GM19043 (cell line): Measurements from ENCODE around the gene MLH3.

Experiments used
- ATAC-seq: cut with Tn5 transposase; IDR thresholded peaks from one replicate; pipeline ENCODE4 v1.9.1; 2021; ENCODE audit warnings: low read depth; ENCODE audit not compliant: unreplicated experiment

Gene MLH3

DNA sequence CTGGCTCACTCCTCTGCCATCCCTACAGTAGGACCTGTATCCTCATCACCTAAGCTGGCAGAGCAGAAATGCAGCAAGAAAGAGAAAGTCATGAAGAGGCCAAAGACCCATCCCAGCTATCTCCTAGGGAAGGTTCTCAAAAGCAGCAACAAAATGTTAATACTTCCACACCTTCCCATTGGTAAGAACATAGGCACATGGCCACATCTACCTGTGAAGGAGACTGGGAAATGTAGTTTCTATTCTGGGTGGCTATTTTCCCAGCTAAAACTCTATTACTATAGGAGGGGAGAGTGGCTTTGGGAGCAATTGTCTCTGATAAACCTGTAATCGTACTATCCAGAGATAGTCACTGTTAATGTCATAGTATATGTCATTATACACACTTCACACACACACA lies 62.3 kb downstream of the MLH3 start:
- no peak for ATAC-seq

DNA sequence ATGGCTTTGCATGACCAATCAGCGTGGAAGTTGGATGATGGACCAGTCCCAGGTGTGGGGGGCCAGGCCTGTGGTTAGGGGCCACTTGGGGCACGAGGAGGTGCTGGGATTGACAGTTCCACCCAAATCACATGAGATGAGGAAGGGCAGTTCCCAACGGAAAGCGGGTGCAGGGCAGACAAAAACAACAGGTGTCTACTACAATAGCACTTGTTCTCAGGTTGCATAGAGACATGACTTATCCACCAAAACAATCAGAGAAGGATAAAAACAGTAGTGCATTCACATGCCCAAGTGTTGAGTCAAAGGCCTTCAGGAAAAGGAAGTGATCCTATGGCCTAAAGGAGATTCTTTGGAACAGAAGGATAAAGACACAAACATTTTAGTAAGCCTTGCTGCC lies 63.1 kb downstream of the MLH3 start:
- no peak for ATAC-seq

- ATAC-seq, result no peak
These were observed 65.5 kb downstream of the MLH3 start for GRCh38 chr14:74985806-74986205.

DNA sequence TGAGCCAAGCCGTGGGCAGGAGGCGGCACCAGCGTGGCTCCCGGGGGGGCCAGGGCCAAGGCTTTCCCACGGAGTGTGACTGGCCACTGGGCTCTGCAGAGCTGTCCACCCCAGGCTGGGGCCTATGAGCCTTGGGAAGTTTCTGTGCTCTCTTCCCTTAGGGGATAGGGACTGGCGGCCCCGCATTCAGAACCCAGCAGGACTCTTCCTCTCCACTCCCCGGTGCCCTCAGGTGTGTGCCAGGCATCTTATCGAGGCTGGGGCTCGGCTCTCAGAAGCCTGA lies 66.3 kb downstream of the MLH3 start:
- no peak for ATAC-seq

- no peak for ATAC-seq
These were observed 66.8 kb downstream of the MLH3 start for GRCh38 chr14:74984236-74985027.

DNA sequence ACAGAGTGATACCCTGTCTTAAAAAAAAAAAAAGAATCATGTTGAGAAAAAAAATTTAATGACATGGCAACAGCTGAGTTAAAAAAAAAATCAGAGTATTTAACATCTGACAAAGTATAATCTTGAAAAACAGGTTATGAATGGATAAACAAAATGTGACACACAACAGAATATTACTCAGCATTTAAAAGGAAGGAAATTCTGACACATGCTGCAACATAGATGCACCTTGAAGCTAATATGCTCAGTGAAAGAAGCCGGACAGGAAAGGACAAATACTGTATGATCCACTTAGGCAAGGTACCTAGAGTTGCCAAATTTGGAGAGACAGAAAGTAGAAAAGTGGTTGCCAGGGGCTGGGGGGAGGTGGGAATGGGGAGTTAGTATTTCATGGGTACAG lies 67.9 kb downstream of the MLH3 start:
- no peak for ATAC-seq

- no peak for ATAC-seq
These were observed 68.6 kb downstream of the MLH3 start for GRCh38 chr14:74982661-74983060.

- no peak for ATAC-seq
These were observed 69.4 kb downstream of the MLH3 start for GRCh38 chr14:74981833-74982232.

DNA sequence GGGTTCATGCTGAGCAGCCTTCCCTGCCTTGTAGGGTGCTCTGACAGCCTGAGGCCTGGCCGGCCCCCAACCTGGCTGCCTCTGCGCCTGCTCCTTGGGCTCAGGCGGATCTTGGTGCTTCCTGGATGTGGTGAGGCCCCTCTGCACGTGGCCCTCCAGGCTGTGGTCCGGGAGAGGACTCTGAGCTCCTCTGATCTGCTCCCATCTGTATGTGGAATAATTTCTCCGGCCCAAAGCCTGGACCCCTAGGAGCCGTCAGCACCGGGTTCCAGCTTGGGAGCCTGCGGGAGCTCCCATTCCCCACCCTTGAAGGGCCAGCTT lies 69.8 kb downstream of the MLH3 start:
- ATAC-seq, result no peak

- no peak for ATAC-seq
These were observed 70.4 kb downstream of the MLH3 start for GRCh38 chr14:74980731-74981461.

DNA sequence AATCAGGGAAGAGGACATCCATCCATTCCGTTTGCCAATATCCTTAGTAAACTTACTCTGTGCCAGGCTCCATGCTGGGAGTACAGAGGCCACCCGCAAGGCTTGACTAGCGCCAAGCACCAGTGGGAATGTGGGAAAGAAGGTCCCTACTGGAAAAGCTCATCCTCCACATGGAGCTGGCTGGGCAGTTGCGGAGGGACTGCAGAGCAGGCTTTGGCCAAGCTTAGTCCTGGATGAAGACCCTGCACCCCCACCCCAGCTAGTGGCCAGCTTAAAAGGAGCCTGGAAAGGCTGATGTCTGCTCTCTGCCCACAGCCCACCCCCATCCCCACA lies 70.9 kb downstream of the MLH3 start:
- ATAC-seq, result no peak

DNA sequence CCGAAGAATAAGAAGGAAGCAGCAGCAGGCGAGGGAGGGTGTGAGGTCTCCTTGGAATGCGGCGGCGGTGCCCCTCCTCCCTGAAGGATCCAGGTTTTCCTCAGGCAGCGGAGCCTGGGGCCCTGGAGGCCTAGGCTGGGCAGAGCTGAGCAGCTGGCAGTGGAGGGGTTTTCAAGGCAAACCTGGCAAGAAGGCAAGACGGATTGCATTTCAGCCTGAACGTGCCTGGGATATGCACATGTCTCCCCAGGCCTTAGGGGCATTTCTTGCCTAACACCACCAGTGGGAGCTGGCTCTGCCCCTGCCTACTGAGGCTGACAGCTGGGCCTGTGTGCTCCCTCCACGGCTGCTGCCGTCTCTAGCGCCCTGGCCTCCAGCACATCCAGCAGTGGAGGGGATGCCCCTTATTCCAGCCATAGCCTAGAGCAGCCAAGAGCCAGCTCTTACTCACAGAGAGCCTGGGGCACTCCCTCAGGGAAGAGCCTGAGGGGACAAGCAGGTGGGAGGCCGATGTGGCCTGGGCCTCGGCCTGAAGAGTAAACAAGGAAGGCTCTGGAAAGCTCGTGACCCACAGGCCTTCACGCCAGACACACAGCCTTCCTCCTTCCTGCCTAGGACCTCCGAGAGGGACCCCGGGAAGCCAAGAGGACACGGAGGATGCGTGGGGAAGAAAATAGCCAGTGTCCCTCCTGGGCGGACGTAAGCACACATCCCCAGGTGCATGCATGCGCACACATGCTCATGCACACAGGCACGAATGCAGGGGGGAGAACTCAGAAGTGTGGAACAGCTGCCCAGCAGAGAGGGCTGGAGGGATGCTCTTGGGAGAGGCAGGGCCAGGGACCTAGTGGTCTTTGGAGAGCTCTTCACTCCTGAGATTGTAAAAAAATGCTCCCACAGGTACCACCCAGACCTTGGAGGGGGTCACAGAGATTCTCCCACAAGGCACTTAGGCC lies 71.5 kb downstream of the MLH3 start:
- ATAC-seq, result no peak

GRCh38 chr14:74979029-74979428 lies 72.2 kb downstream of the MLH3 start:
- no peak for ATAC-seq

GRCh38 chr14:74978416-74978947 lies 72.8 kb downstream of the MLH3 start:
- ATAC-seq, result no peak

- no peak for ATAC-seq
These were observed 73.3 kb downstream of the MLH3 start for GRCh38 chr14:74977901-74978385.

- no peak for ATAC-seq
These were observed 73.9 kb downstream of the MLH3 start for GRCh38 chr14:74977164-74977900.

- ATAC-seq, result no peak
These were observed 74.8 kb downstream of the MLH3 start for GRCh38 chr14:74976264-74977113.

- no peak for ATAC-seq
These were observed 76.0 kb downstream of the MLH3 start for GRCh38 chr14:74975059-74975810.
